Smooth muscle cell of the brain vasculature (primary cell): ENCODE results near the gene NOM1.
"Not testable (repeated sequence)": the region's sequence is repeated elsewhere in the genome, so short reads cannot be mapped to it uniquely, and the experiment has no call there.

Experiments
- DNase-seq: peaks from one replicate; pipeline ENCODE4 v3.0.0-alpha.2; 2012; ENCODE audit warnings: low read depth, low spot score

Gene NOM1

GRCh38 chr7:156949541-156950380 lies at the start of gene NOM1:
Gene NOM1, plus strand, starts transcription at chr7:156949712. Its CDS starts 26 bp downstream, at chr7:156949738.
- peak; percentile 63 for DNase-seq

GRCh38 chr7:156900093-156900492 lies 49.4 kb upstream of the NOM1 start:
- DNase-seq = not testable (repeated sequence)

GRCh38 chr7:156903232-156903909 lies 46.1 kb upstream of the NOM1 start:
- no peak for DNase-seq

- DNase-seq = no peak
These were observed 43.3 kb upstream of the NOM1 start for GRCh38 chr7:156906200-156906649.

- DNase-seq = no peak
These were observed 41.9 kb upstream of the NOM1 start for GRCh38 chr7:156907656-156908055.

GRCh38 chr7:156909574-156910252 lies 39.8 kb upstream of the NOM1 start:
- not testable (repeated sequence) for DNase-seq

GRCh38 chr7:156918635-156919034 lies 30.9 kb upstream of the NOM1 start:
- DNase-seq = no peak

- no peak for DNase-seq
These were observed 30.3 kb upstream of the NOM1 start for GRCh38 chr7:156919132-156919713.

GRCh38 chr7:156920076-156920475 lies 29.4 kb upstream of the NOM1 start:
- DNase-seq = no peak

- DNase-seq = not testable (repeated sequence)
These were observed 28.8 kb upstream of the NOM1 start for GRCh38 chr7:156920487-156921373.

- not testable (repeated sequence) for DNase-seq
These were observed 27.2 kb upstream of the NOM1 start for GRCh38 chr7:156922304-156922703.

- DNase-seq = not testable (repeated sequence)
These were observed 23.7 kb upstream of the NOM1 start for GRCh38 chr7:156925821-156926220.

- DNase-seq = no peak
These were observed 21.7 kb upstream of the NOM1 start for GRCh38 chr7:156927571-156928405.

- DNase-seq = no peak
These were observed 21.1 kb upstream of the NOM1 start for GRCh38 chr7:156928406-156928747.

GRCh38 chr7:156929789-156930539 lies 19.5 kb upstream of the NOM1 start:
- DNase-seq = no peak

GRCh38 chr7:156932006-156932405 lies 17.5 kb upstream of the NOM1 start:
- DNase-seq = no peak

GRCh38 chr7:156935250-156935649 lies 14.3 kb upstream of the NOM1 start:
- DNase-seq = no peak

- DNase-seq = not testable (repeated sequence)
These were observed 12.7 kb upstream of the NOM1 start for GRCh38 chr7:156936766-156937165.

- DNase-seq = no peak
These were observed 8.9 kb upstream of the NOM1 start for GRCh38 chr7:156940421-156941122.
